ENCODE results near the gene BCL2L12.

The BCL2L12 gene

DNA sequence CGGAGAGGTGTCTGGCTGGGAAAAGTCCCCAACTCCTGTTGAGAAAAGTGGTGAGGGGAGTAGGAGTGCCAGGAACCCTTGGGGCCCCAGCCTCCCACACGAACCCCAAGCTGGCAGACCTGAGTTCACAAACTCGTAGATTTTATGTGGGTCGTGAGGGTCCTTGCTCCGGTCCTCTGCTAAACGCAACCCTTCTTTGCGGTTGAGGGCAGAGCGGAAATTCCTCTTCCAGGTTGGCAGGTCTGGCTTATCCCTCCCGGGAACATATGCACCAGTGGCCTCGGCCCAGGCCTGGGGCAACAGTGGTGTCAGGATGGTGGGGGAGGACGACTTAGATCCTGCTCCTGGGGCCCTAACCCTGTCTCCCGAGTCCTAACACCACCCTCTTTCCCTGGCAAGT lies 2.5 kb upstream of the BCL2L12 start:
- ChIA-PET POLR2A (interaction anchor here (1.4 to 5.2 kb wide), 3 partner anchors 13 to 22 kb away, joined by 6 to 57 read pairs (median 44); partner anchors contain the start of genes PRMT1, RRAS and SCAF1), CTCF (no interaction called here)
- no peak for DNase-seq (ENCODE audit: extremely low spot score)
- TF ChIP-seq ARNT (IDR thresholded peaks at IDR 0.05) (no peak), NFRKB (IDR thresholded peaks at IDR 0.05) (no peak)

- ChIA-PET CTCF (interaction anchor here (1.0 to 1.5 kb wide), 4 partner anchors 11 to 94 kb away, joined by 3 to 5 read pairs (median 4); no protein-coding TSS in a partner anchor), POLR2A (interaction anchor here (0.7 to 5.2 kb wide), 10 partner anchors 9 to 83 kb away, joined by 3 to 57 read pairs (median 5); partner anchors contain the start of genes PRMT1, PRRG2, RRAS and SCAF1)
- DNase-seq (ENCODE audit: extremely low spot score): peak; percentile 85
- TF ChIP-seq PKNOX1 (IDR thresholded peaks at IDR 0.05) (no peak), HDGF (IDR thresholded peaks at IDR 0.05; ENCODE audit: borderline replicate concordance) (no peak), ELF4 (IDR thresholded peaks at IDR 0.05) (no peak), ARNT (IDR thresholded peaks at IDR 0.05) (no peak), FOXK2 (IDR thresholded peaks at IDR 0.05) (no peak), NFRKB (IDR thresholded peaks at IDR 0.05) (no peak), FOXM1 (IDR thresholded peaks at IDR 0.05; ENCODE audit: borderline replicate concordance) (no peak)
These were observed 1.3 kb upstream of the BCL2L12 start for GRCh38 chr19:49664171-49665035.

- TF ChIP-seq ARNT (IDR thresholded peaks at IDR 0.05) (no peak), LEF1 (IDR thresholded peaks at IDR 0.05; ENCODE audit: borderline replicate concordance) (no peak), FOXM1 (IDR thresholded peaks at IDR 0.05; ENCODE audit: borderline replicate concordance) (no peak), ELF4 (IDR thresholded peaks at IDR 0.05) (no peak), FOXA1 (IDR thresholded peaks at IDR 0.05) (no peak), SP1 (IDR thresholded peaks at IDR 0.05) (no peak), TARDBP (IDR thresholded peaks at IDR 0.05) (no peak), NFRKB (IDR thresholded peaks at IDR 0.05) (no peak), L3MBTL2 (conservative IDR thresholded peaks at IDR 0.05) (no peak), PKNOX1 (IDR thresholded peaks at IDR 0.05) (no peak), BHLHE40 (IDR thresholded peaks at IDR 0.05; ENCODE audit: borderline replicate concordance) (no peak), SUZ12 (IDR thresholded peaks at IDR 0.05) (no peak), ZNF384 (IDR thresholded peaks at IDR 0.05) (no peak), HDGF (IDR thresholded peaks at IDR 0.05; ENCODE audit: borderline replicate concordance) (no peak), FOXK2 (IDR thresholded peaks at IDR 0.05) (no peak), CTBP1 (IDR thresholded peaks at IDR 0.05; ENCODE audit: borderline replicate concordance) (no peak)
- DNase-seq (ENCODE audit: extremely low spot score): no peak
- CTCF ChIA-PET: interaction anchor here (1.0 to 1.5 kb wide), 4 partner anchors 11 to 95 kb away, joined by 3 to 5 read pairs (median 4); no protein-coding TSS in a partner anchor
- POLR2A ChIA-PET: interaction anchor here (0.7 to 5.2 kb wide), 9 partner anchors 10 to 605 kb away, joined by 3 to 57 read pairs (median 4); partner anchors contain the start of genes PRMT1, PRRG2, RRAS and SCAF1
These were observed 740 bp upstream of the BCL2L12 start for GRCh38 chr19:49665036-49665350.

- ChIA-PET CTCF (interaction anchor here (1.2 kb wide), 1 partner anchor 13 kb away, joined by 3 read pairs; no protein-coding TSS in a partner anchor), POLR2A (interaction anchor here (0.9 to 5.2 kb wide), 6 partner anchors 11 to 85 kb away, joined by 3 to 57 read pairs (median 16); partner anchors contain the start of genes PRMT1, PRRG2, RRAS and SCAF1)
- no peak for TF ChIP-seq ARNT (IDR thresholded peaks at IDR 0.05)
- TF ChIP-seq SP1 (IDR thresholded peaks at IDR 0.05): no peak
- no peak for TF ChIP-seq FOXK2 (IDR thresholded peaks at IDR 0.05)
- TF ChIP-seq NFRKB (IDR thresholded peaks at IDR 0.05): no peak
- no peak for TF ChIP-seq CTBP1 (IDR thresholded peaks at IDR 0.05; ENCODE audit: borderline replicate concordance)
- no peak for TF ChIP-seq ELF4 (IDR thresholded peaks at IDR 0.05)
- no peak for TF ChIP-seq LEF1 (IDR thresholded peaks at IDR 0.05; ENCODE audit: borderline replicate concordance)
- no peak for TF ChIP-seq L3MBTL2 (conservative IDR thresholded peaks at IDR 0.05)
- TF ChIP-seq BHLHE40 (IDR thresholded peaks at IDR 0.05; ENCODE audit: borderline replicate concordance): no peak
- no peak for TF ChIP-seq FOXM1 (IDR thresholded peaks at IDR 0.05; ENCODE audit: borderline replicate concordance)
- no peak for TF ChIP-seq FOXA1 (IDR thresholded peaks at IDR 0.05)
- DNase-seq (ENCODE audit: extremely low spot score): no peak
These were observed 349 bp downstream of the BCL2L12 start for GRCh38 chr19:49666120-49666444.

GRCh38 chr19:49667473-49667872 lies 1.7 kb downstream of the BCL2L12 start:
- DNase-seq (ENCODE audit: extremely low spot score): no peak
- no peak for TF ChIP-seq TARDBP (IDR thresholded peaks at IDR 0.05)
- TF ChIP-seq FOXA1 (IDR thresholded peaks at IDR 0.05): no peak
- TF ChIP-seq ARNT (IDR thresholded peaks at IDR 0.05): no peak
- no peak for TF ChIP-seq HDGF (IDR thresholded peaks at IDR 0.05; ENCODE audit: borderline replicate concordance)
- no peak for TF ChIP-seq L3MBTL2 (conservative IDR thresholded peaks at IDR 0.05)
- TF ChIP-seq CTBP1 (IDR thresholded peaks at IDR 0.05; ENCODE audit: borderline replicate concordance): no peak
- TF ChIP-seq FOXK2 (IDR thresholded peaks at IDR 0.05): no peak
- ChIA-PET CTCF (interaction anchor here (0.9 kb wide), 1 partner anchor 21 kb away, joined by 3 read pairs; no protein-coding TSS in a partner anchor), POLR2A (interaction anchor here (1.1 to 4.8 kb wide), 3 partner anchors 9 to 26 kb away, joined by 3 to 44 read pairs (median 25); partner anchors contain the start of genes PRMT1, RRAS and SCAF1)

GRCh38 chr19:49669516-49669915 lies 3.8 kb downstream of the BCL2L12 start:
- DNase-seq (ENCODE audit: extremely low spot score): no peak
- CTCF ChIA-PET: interaction anchor here (0.5 kb wide), 1 partner anchor 146 kb away, joined by 9 read pairs; no protein-coding TSS in a partner anchor
- POLR2A ChIA-PET: interaction anchor here (3.8 kb wide), 1 partner anchor 28 kb away, joined by 25 read pairs; the partner anchor contains the start of genes RRAS and SCAF1
- TF ChIP-seq ARNT (IDR thresholded peaks at IDR 0.05) (no peak), ZNF384 (IDR thresholded peaks at IDR 0.05) (no peak), FOXA1 (IDR thresholded peaks at IDR 0.05) (no peak), HDGF (IDR thresholded peaks at IDR 0.05; ENCODE audit: borderline replicate concordance) (no peak), FOXM1 (IDR thresholded peaks at IDR 0.05; ENCODE audit: borderline replicate concordance) (no peak), ELF4 (IDR thresholded peaks at IDR 0.05) (no peak), SUZ12 (IDR thresholded peaks at IDR 0.05) (no peak), LEF1 (IDR thresholded peaks at IDR 0.05; ENCODE audit: borderline replicate concordance) (no peak), TARDBP (IDR thresholded peaks at IDR 0.05) (no peak), L3MBTL2 (conservative IDR thresholded peaks at IDR 0.05) (no peak), SP1 (IDR thresholded peaks at IDR 0.05) (no peak), BHLHE40 (IDR thresholded peaks at IDR 0.05; ENCODE audit: borderline replicate concordance) (no peak), PKNOX1 (IDR thresholded peaks at IDR 0.05) (no peak), NFRKB (IDR thresholded peaks at IDR 0.05) (no peak), FOXK2 (IDR thresholded peaks at IDR 0.05) (no peak), CTBP1 (IDR thresholded peaks at IDR 0.05; ENCODE audit: borderline replicate concordance) (no peak)
